ENCODE measurements around the gene ZMIZ2. TPM values are rescaled to one million over a fixed set of nuclear protein-coding genes. Genes with fewer than 3 reads are reported as not detected.
"Not testable (repeated sequence)": the region's sequence is repeated elsewhere in the genome, so short reads cannot be mapped to it uniquely, and the experiment has no call there.

Gene ZMIZ2
- total and polyA plus RNA-seq, 2 experiments from 2014 or later = 15.5 to 46.1 TPM

DNA sequence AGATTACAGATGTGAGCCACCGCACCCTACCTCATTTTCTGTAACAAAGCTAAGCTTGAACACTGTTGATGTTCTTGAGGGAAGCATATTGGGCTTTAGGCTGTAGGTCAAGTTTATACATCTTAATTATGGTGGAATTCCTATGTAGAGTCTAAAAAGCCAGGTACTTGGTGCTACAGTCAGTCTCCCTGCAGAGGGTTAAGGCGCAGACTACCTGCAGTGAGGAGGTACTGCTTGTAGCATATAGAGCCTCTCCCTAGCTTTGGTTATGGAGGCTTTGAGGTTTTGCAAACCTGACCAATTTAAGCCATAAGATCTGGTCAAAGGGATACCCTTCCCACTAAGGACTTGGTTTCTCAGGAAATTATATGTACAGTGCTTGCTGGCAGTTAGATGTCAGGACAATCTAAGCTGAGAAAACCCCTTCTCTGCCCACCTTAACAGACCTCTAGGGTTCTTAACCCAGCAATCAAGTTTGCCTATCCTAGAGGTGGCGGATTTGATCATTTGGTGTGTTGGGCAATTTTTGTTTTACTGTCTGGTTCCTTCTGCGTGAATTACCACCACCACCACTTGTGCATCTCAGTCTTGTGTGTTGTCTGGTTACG is 53.9 kb downstream of the ZMIZ2 start:
- H3K4me1 Mint-ChIP-seq = peaks cover 17% of the 10 kb centered on the region; the same call in 2 of the 3 replicates
- ATAC-seq = no peak
- no peak overlapping the region for H3K4me3 Mint-ChIP-seq
- peaks cover 14% of the 10 kb centered on the region for H3K4me1 ChIP-seq (ENCODE audit: insufficient read depth)
- no peak for DNase-seq (ENCODE audit: low spot score)
- H4K20me1 ChIP-seq (replicated peaks; ENCODE audit: insufficient read depth) = peaks cover 52% of the 10 kb centered on the region
- no peak overlapping the region for H3K4me3 ChIP-seq
- H3K9me3 Mint-ChIP-seq = peaks cover 3% of the 10 kb centered on the region; the same call in 2 of the 3 replicates
- H3K27me3 ChIP-seq (ENCODE audit: insufficient read depth) = no peaks in the 10 kb centered on the region
- no peak overlapping the region for H3K27ac Mint-ChIP-seq
- H3K36me3 Mint-ChIP-seq (ENCODE audit: low read depth) = peaks cover 76% of the 10 kb centered on the region
- peak; percentile 39; the same call in 1 of the 2 replicates for TF ChIP-seq POLR2AphosphoS5 (IDR thresholded peaks at IDR 0.05; ENCODE audit: low read depth)
- TF ChIP-seq ZNF114 (CRISPR knock-in tag; IDR thresholded peaks at IDR 0.05) = no peak
- no peak for TF ChIP-seq NANOG (IDR thresholded peaks at IDR 0.05; ENCODE audit: borderline replicate concordance)
- peaks cover 75% of the 10 kb centered on the region for H3F3A ChIP-seq (replicated peaks; ENCODE audit: low read depth)
- H3K36me3 ChIP-seq (ENCODE audit: insufficient read depth) = peaks cover 58% of the 10 kb centered on the region
- peaks cover 33% of the 10 kb centered on the region for H3K79me2 ChIP-seq (replicated peaks; ENCODE audit: insufficient read depth)
- H3K9me2 ChIP-seq (ENCODE audit: insufficient read depth) = no peaks in the 10 kb centered on the region
- H3K27ac ChIP-seq (ENCODE audit: low read depth) = peak overlapping the region; percentile 59; the same call in 1 of the 2 replicates
- no peak overlapping the region for H2AFZ ChIP-seq
- peaks cover 29% of the 10 kb centered on the region for H3K27me3 Mint-ChIP-seq (ENCODE audit: insufficient read depth, low read depth, poor library complexity)
- H3K4me2 ChIP-seq = no peak overlapping the region

DNA sequence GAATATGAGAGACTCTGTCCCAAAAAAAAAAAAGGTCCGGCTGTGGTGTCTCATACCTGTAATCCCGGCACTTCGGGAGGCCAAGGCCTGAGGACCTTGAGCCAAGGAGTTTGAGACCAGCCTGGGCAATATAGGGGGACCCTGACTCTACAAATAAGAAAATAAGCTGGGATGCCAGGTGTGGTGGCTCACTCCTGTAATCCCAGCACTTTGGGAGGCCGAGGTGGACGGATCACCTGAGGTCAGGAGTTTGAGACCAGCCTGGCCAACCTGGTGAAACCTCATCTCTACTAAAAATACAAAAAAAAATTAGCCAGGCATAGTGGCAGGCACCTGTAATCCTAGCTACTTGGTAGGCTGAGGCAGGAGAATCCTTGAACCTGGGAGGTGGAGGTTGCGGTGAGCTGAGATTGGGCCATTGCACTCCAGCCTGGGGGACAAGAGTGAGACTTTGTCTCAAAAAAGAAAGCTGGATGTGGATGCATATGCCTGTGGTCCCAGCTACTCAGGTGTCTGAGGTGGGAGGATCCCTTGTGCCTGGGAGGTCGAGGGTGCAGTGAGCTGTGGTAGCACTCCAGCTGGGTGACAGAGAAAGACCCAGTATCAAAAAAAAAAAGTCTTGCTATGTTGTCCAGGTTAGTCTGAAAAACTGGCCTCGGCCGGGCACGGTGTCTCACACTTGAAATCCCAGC is 55.3 kb downstream of the ZMIZ2 start:
- Mint-ChIP-seq H3K4me1 (peaks cover 12% of the 10 kb centered on the region; the same call in 2 of the 3 replicates), H3K27me3 (ENCODE audit: insufficient read depth, low read depth, poor library complexity) (peaks cover 33% of the 10 kb centered on the region), H3K36me3 (ENCODE audit: low read depth) (peaks cover 62% of the 10 kb centered on the region), H3K27ac (0 out of 2 replicates have a peak overlapping the region, but pooled peaks have one; percentile 77)
- peak; percentile 58 for TF ChIP-seq POLR2AphosphoS5 (IDR thresholded peaks at IDR 0.05; ENCODE audit: low read depth)
- H3K27me3 ChIP-seq (ENCODE audit: insufficient read depth); H3K4me3 ChIP-seq; H3K9me3 Mint-ChIP-seq; H3K4me2 ChIP-seq; H3K4me1 ChIP-seq (ENCODE audit: insufficient read depth); H2AFZ ChIP-seq; H3K4me3 Mint-ChIP-seq; DNase-seq (ENCODE audit: low spot score); H3K9me2 ChIP-seq (ENCODE audit: insufficient read depth): not testable (repeated sequence)
- Histone ChIP-seq H3K27ac (ENCODE audit: low read depth) (peak overlapping the region; percentile 90), H3F3A (replicated peaks; ENCODE audit: low read depth) (peaks cover 61% of the 10 kb centered on the region), H3K79me2 (replicated peaks; ENCODE audit: insufficient read depth) (peaks cover 19% of the 10 kb centered on the region), H4K20me1 (replicated peaks; ENCODE audit: insufficient read depth) (peaks cover 38% of the 10 kb centered on the region), H3K36me3 (ENCODE audit: insufficient read depth) (peaks cover 45% of the 10 kb centered on the region)
- peak; percentile 15 for ATAC-seq

- H3K27me3 ChIP-seq (ENCODE audit: insufficient read depth) = no peaks in the 10 kb centered on the region
- no peak overlapping the region; the same call in 1 of the 2 replicates for H3K27ac ChIP-seq (ENCODE audit: low read depth)
- Mint-ChIP-seq H3K4me3 (no peak overlapping the region), H3K27ac (no peak overlapping the region), H3K27me3 (ENCODE audit: insufficient read depth, low read depth, poor library complexity) (peaks cover 31% of the 10 kb centered on the region), H3K4me1 (0 out of 3 replicates have a peak, but pooled peaks cover 2% of the 10 kb centered on the region), H3K9me3 (no peaks in the 10 kb centered on the region; the same call in 2 of the 3 replicates), H3K36me3 (ENCODE audit: low read depth) (peaks cover 42% of the 10 kb centered on the region)
- H3F3A ChIP-seq (replicated peaks; ENCODE audit: low read depth) = peaks cover 45% of the 10 kb centered on the region
- no peak overlapping the region for H3K4me2 ChIP-seq
- peaks cover under 1% of the 10 kb centered on the region; the same call in 1 of the 2 replicates for H3K79me2 ChIP-seq (replicated peaks; ENCODE audit: insufficient read depth)
- ATAC-seq (no peak; the same call in 1 of the 3 replicates), DNase-seq (ENCODE audit: low spot score) (no peak)
- H3K4me3 ChIP-seq = no peak overlapping the region
- H3K4me1 ChIP-seq (ENCODE audit: insufficient read depth) = no peaks in the 10 kb centered on the region
- no peaks in the 10 kb centered on the region for H3K9me2 ChIP-seq (ENCODE audit: insufficient read depth)
- peaks cover 25% of the 10 kb centered on the region for H3K36me3 ChIP-seq (ENCODE audit: insufficient read depth)
- H4K20me1 ChIP-seq (replicated peaks; ENCODE audit: insufficient read depth) = peaks cover 21% of the 10 kb centered on the region
- H2AFZ ChIP-seq = no peak overlapping the region
- TF ChIP-seq NANOG (IDR thresholded peaks at IDR 0.05; ENCODE audit: borderline replicate concordance) (no peak), ZNF462 (CRISPR knock-in tag; IDR thresholded peaks at IDR 0.05) (no peak)
Observed at GRCh38 chr7:44805950-44806349, 57.3 kb downstream of the ZMIZ2 start.

Data from GM23338 (cell line).